IPS-20b (cell line): Measurements from ENCODE around the gene ZNF416.

Experiments used
- H3K27ac ChIP-seq: one replicate; pipeline ENCODE4 v1.5.1; 2013; ENCODE audit warnings: low read length
- H3K27me3 ChIP-seq: 2 replicates; pipeline ENCODE4 v1.6.1; 2013; ENCODE audit warnings: mild to moderate bottlenecking, low read length, inconsistent platforms; ENCODE audit not compliant: insufficient read depth
- H3K36me3 ChIP-seq: 2 replicates; pipeline ENCODE4 v1.6.1; 2013; ENCODE audit warnings: low read depth, mild to moderate bottlenecking, inconsistent platforms, low read length, moderate library complexity; ENCODE audit not compliant: insufficient read depth
- H3K4me1 ChIP-seq: 2 replicates; pipeline ENCODE4 v1.6.1; 2013; ENCODE audit warnings: mild to moderate bottlenecking, control low read depth, inconsistent platforms, low read length, moderate library complexity; ENCODE audit not compliant: insufficient read depth
- H3K4me3 ChIP-seq: 2 replicates; pipeline ENCODE4 v1.5.1; 2013; ENCODE audit warnings: mild to moderate bottlenecking, low read length, inconsistent platforms
- H3K9ac ChIP-seq: 2 replicates; pipeline ENCODE4 v1.6.1; 2013; ENCODE audit warnings: low read depth, mild to moderate bottlenecking, inconsistent platforms, low read length, moderate library complexity
- H3K9me3 ChIP-seq: 2 replicates; pipeline ENCODE4 v1.6.1; 2013; ENCODE audit warnings: mild to moderate bottlenecking, low read depth, low read length, inconsistent platforms; ENCODE audit not compliant: insufficient read depth

The ZNF416 gene

GRCh38 chr19:57583521-57584416, 5.1 kb upstream of the ZNF416 start, which contains the start of gene ZIK1:
Gene ZIK1, plus strand, starts transcription at chr19:57584145. Its CDS starts 212 bp downstream, at chr19:57584357.
- Histone ChIP-seq H3K36me3 (peaks cover 31% of the 10 kb centered on the region), H3K9ac (peak within 1 kb of the TSS; percentile 90; the same call in 1 of the 2 replicates), H3K27ac (no peak within 1 kb of the TSS), H3K27me3 (peaks cover 7% of the 10 kb centered on the region), H3K9me3 (peaks cover 71% of the 10 kb centered on the region), H3K4me1 (no peaks in the 10 kb centered on the region), H3K4me3 (peak within 1 kb of the TSS; percentile 97)

- no peak overlapping the region for H3K9ac ChIP-seq
- H3K27ac ChIP-seq = no peak overlapping the region
- H3K4me1 ChIP-seq = no peaks in the 10 kb centered on the region
- H3K9me3 ChIP-seq = peaks cover 65% of the 10 kb centered on the region
- peak overlapping the region; percentile 97; the same call in 1 of the 2 replicates for H3K4me3 ChIP-seq
- H3K36me3 ChIP-seq = peaks cover 25% of the 10 kb centered on the region
- H3K27me3 ChIP-seq = peaks cover 7% of the 10 kb centered on the region
Measured at GRCh38 chr19:57583104-57583520, 4.4 kb upstream of the ZNF416 start.

- peaks cover 78% of the 10 kb centered on the region for H3K9me3 ChIP-seq
- no peak overlapping the region for H3K27ac ChIP-seq
- H3K4me3 ChIP-seq = no peak overlapping the region
- no peaks in the 10 kb centered on the region for H3K27me3 ChIP-seq
- 0 out of 2 replicates have a peak, but pooled peaks cover 6% of the 10 kb centered on the region for H3K4me1 ChIP-seq
- peaks cover 54% of the 10 kb centered on the region for H3K36me3 ChIP-seq
- no peak overlapping the region for H3K9ac ChIP-seq
Measured at GRCh38 chr19:57576661-57577060, 2.0 kb downstream of the ZNF416 start.

GRCh38 chr19:57572415-57572947, 6.2 kb downstream of the ZNF416 start:
- Histone ChIP-seq H3K9me3 (peaks cover 97% of the 10 kb centered on the region), H3K36me3 (peaks cover 60% of the 10 kb centered on the region), H3K27ac (no peak overlapping the region), H3K4me1 (no peaks in the 10 kb centered on the region), H3K9ac (no peak overlapping the region), H3K4me3 (no peak overlapping the region; the same call in 1 of the 2 replicates), H3K27me3 (no peaks in the 10 kb centered on the region)

- peaks cover 97% of the 10 kb centered on the region for H3K9me3 ChIP-seq
- H3K27me3 ChIP-seq = no peaks in the 10 kb centered on the region
- no peak overlapping the region for H3K4me3 ChIP-seq
- no peak overlapping the region for H3K9ac ChIP-seq
- no peak overlapping the region for H3K27ac ChIP-seq
- peaks cover 47% of the 10 kb centered on the region for H3K36me3 ChIP-seq
- no peaks in the 10 kb centered on the region for H3K4me1 ChIP-seq
Measured at GRCh38 chr19:57570707-57571106, 8.0 kb downstream of the ZNF416 start.

- Histone ChIP-seq H3K9me3 (peaks cover 89% of the 10 kb centered on the region), H3K27me3 (no peaks in the 10 kb centered on the region), H3K36me3 (peaks cover 6% of the 10 kb centered on the region), H3K9ac (no peak overlapping the region), H3K27ac (no peak overlapping the region), H3K4me1 (no peaks in the 10 kb centered on the region), H3K4me3 (no peak overlapping the region)
Measured at GRCh38 chr19:57566396-57567265, 12.1 kb downstream of the ZNF416 start.

GRCh38 chr19:57563547-57563946, 15.2 kb downstream of the ZNF416 start:
- H3K4me3 ChIP-seq = no peak overlapping the region
- H3K4me1 ChIP-seq = no peaks in the 10 kb centered on the region
- H3K27me3 ChIP-seq = no peaks in the 10 kb centered on the region
- no peaks in the 10 kb centered on the region for H3K36me3 ChIP-seq
- H3K9me3 ChIP-seq = peaks cover 79% of the 10 kb centered on the region
- H3K9ac ChIP-seq = no peak overlapping the region
- H3K27ac ChIP-seq = no peak overlapping the region

GRCh38 chr19:57560049-57560491, 18.6 kb downstream of the ZNF416 start:
- H3K4me1 ChIP-seq = no peaks in the 10 kb centered on the region
- peaks cover 45% of the 10 kb centered on the region for H3K9me3 ChIP-seq
- peaks cover 15% of the 10 kb centered on the region for H3K36me3 ChIP-seq
- no peak overlapping the region for H3K27ac ChIP-seq
- H3K9ac ChIP-seq = no peak overlapping the region
- H3K27me3 ChIP-seq = no peaks in the 10 kb centered on the region
- H3K4me3 ChIP-seq = peak overlapping the region; percentile 93; the same call in 1 of the 2 replicates

GRCh38 chr19:57559404-57560025, 19.2 kb downstream of the ZNF416 start, which contains the start of gene ZNF550:
Gene ZNF550, minus strand, starts transcription at chr19:57559863. Its CDS starts 181 bp downstream, at chr19:57559682.
- Histone ChIP-seq H3K27ac (no peak within 1 kb of the TSS), H3K27me3 (no peaks in the 10 kb centered on the region), H3K9me3 (peaks cover 39% of the 10 kb centered on the region), H3K4me1 (no peaks in the 10 kb centered on the region), H3K36me3 (peaks cover 21% of the 10 kb centered on the region), H3K9ac (peak within 1 kb of the TSS; percentile 85), H3K4me3 (peak within 1 kb of the TSS; percentile 93)

GRCh38 chr19:57559008-57559403, 19.7 kb downstream of the ZNF416 start:
- Histone ChIP-seq H3K27me3 (no peaks in the 10 kb centered on the region), H3K4me1 (no peaks in the 10 kb centered on the region), H3K36me3 (peaks cover 26% of the 10 kb centered on the region), H3K4me3 (peak overlapping the region; percentile 93), H3K9me3 (peaks cover 34% of the 10 kb centered on the region), H3K27ac (no peak overlapping the region), H3K9ac (peak overlapping the region; percentile 85)

- Histone ChIP-seq H3K4me1 (no peaks in the 10 kb centered on the region), H3K27me3 (no peaks in the 10 kb centered on the region), H3K4me3 (peak overlapping the region; percentile 93), H3K9me3 (peaks cover 29% of the 10 kb centered on the region), H3K9ac (peak overlapping the region; percentile 85; the same call in 1 of the 2 replicates), H3K36me3 (peaks cover 31% of the 10 kb centered on the region), H3K27ac (no peak overlapping the region)
Measured at GRCh38 chr19:57558525-57558924, 20.2 kb downstream of the ZNF416 start.
